Right atrium auricular region (tissue), 2 donors: Measurements from ENCODE around the gene AGXT2. TPM values are rescaled to one million over a fixed set of nuclear protein-coding genes. Genes with fewer than 3 reads are reported as not detected.

ENCODE experiments used
- DNase-seq: peaks from one replicate; pipeline ENCODE4 v3.0.0-alpha.2; 2019; ENCODE audit warnings: low spot score
- H3K27ac ChIP-seq, 2 donors: fragments of 200-600 bp; sonication (generic); 1 replicate in 1 of 2; 2 replicates in 1 of 2; pipeline ENCODE4 v1.5.1; 2016 to 2019
- H3K27me3 ChIP-seq, 2 donors: fragments of 200-600 bp; sonication (generic); one replicate each; pipeline versions ENCODE4 v1.5.1 to v1.6.0; 2017 to 2019
- H3K36me3 ChIP-seq: fragments of 200-600 bp; sonication (generic); one replicate; pipeline ENCODE4 v1.5.1; 2016
- H3K4me1 ChIP-seq, 2 donors: fragments of 200-600 bp; sonication (generic); one replicate each; pipeline versions ENCODE4 v1.5.1 to v1.6.0; 2017 to 2019
- H3K4me3 ChIP-seq, 2 donors: fragments of 200-600 bp; sonication (generic); 1 replicate in 1 of 2; 2 replicates in 1 of 2; pipeline ENCODE4 v1.5.1; 2017 to 2019; ENCODE audit warnings: mild to moderate bottlenecking in 1 of 2, moderate library complexity in 1 of 2
- H3K9me3 ChIP-seq, 2 donors: fragments of 200-600 bp; sonication (generic); one replicate each; pipeline ENCODE4 v1.5.1; 2019
- CTCF ChIP-seq, 2 donors: fragments of 200-600 bp; sonication (generic); IDR thresholded peaks; one replicate each; pipeline ENCODE4 v1.5.1; 2019; ENCODE audit warnings: antibody characterized with exemption in 2 of 2
- total RNA-seq, 2 donors: library from RNA; depleted of rRNA; stranded (reverse); fragments of >200 nt; gene quantifications; one replicate each; pipeline ENCODE4 v1.1.0, GENCODE V29; 2016

The AGXT2 gene
- total RNA-seq, 2 donors from 2014 or later = not detected

DNA sequence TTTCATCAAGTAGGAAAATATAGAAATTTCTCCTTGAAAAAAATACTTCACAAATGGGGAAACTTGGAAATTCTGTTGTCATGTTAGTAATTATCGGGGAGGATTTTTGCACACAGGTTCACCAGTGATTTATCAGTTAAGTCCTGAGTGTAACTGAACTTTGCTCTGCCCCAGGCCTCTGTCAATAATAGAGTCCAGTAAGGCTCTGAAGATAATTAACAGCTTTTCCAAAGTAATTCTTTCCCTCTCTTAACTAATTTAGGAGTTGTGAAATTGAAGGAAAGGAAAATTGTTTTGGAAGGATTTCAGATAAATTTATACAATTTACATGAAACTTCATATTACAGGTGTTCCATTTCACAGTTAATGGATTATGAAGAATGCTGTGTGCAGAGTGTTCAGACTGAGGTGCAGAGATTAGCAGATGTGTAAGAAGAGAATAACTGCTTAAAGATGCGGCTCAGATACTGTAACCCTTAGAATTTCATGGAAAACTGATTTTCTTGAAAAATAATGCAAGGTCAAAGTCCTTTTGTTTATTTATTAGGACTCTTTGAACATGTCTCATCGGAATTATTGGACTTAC, 2.9 kb upstream of the AGXT2 start:
- H3K4me1 ChIP-seq = no peaks in the 10 kb centered on the region
- no peaks in the 10 kb centered on the region for H3K36me3 ChIP-seq
- H3K9me3 ChIP-seq = no peaks in the 10 kb centered on the region
- DNase-seq = no peak
- TF ChIP-seq CTCF (IDR thresholded peaks at IDR 0.05) = no peak
- H3K27ac ChIP-seq = no peak overlapping the region
- H3K4me3 ChIP-seq = no peak overlapping the region
- H3K27me3 ChIP-seq = no peaks in the 10 kb centered on the region

DNA sequence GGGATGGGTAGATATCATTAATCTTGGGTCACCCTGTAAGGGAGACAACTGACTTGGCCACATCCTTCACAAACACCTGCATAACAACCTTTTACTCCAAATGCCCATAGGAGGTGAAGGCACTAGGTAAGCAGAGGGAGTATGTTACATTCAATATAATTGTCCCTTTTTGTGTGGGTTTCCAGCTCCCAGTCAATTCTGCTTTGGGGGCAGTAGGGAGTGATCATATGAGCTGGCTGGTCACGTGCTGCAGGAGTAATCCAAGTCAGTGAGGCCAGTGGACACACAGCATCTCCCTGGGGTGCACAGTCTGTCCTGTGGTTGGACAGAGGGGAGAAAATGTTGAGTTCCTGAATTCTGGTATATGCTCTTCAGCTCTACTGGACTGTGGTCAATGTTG, 1.2 kb upstream of the AGXT2 start:
- H3K4me3 ChIP-seq = no peak overlapping the region
- H3K36me3 ChIP-seq = no peaks in the 10 kb centered on the region
- no peak overlapping the region for H3K27ac ChIP-seq
- TF ChIP-seq CTCF (IDR thresholded peaks at IDR 0.05) = no peak
- no peak for DNase-seq
- H3K4me1 ChIP-seq = no peaks in the 10 kb centered on the region
- H3K27me3 ChIP-seq = no peaks in the 10 kb centered on the region
- no peaks in the 10 kb centered on the region for H3K9me3 ChIP-seq

DNA sequence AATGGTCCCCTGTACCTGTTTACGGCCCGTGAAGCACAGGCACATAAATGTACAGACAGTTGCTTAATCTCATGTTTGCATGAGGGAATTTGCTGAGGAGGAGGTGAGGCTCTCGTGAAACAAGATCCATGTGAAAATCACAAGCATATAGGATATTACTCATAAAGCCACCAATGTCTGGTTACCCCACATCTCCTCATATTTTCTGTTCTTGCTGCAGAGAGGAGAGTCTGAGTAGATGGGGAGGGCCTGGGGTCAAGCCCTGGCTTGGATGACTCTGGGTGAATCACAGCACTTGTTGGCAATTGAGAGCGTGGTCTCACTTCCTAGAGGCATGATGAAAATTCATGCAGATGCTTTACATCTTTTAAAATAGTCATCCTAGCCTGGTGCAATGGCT, 975 bp downstream of the AGXT2 start:
- Histone ChIP-seq H3K27me3 (no peaks in the 10 kb centered on the region), H3K36me3 (no peaks in the 10 kb centered on the region), H3K4me3 (no peak overlapping the region), H3K4me1 (no peaks in the 10 kb centered on the region), H3K9me3 (no peaks in the 10 kb centered on the region), H3K27ac (no peak overlapping the region)
- TF ChIP-seq CTCF (IDR thresholded peaks at IDR 0.05) = no peak
- DNase-seq = no peak

GRCh38 chr5:35045280-35045679, 2.5 kb downstream of the AGXT2 start:
- H3K9me3 ChIP-seq = no peaks in the 10 kb centered on the region
- H3K36me3 ChIP-seq = no peaks in the 10 kb centered on the region
- no peak for TF ChIP-seq CTCF (IDR thresholded peaks at IDR 0.05)
- H3K4me1 ChIP-seq = no peaks in the 10 kb centered on the region
- H3K4me3 ChIP-seq = no peak overlapping the region
- H3K27ac ChIP-seq = no peak overlapping the region
- no peaks in the 10 kb centered on the region for H3K27me3 ChIP-seq
- DNase-seq = no peak

GRCh38 chr5:35044649-35045048, 3.1 kb downstream of the AGXT2 start:
- TF ChIP-seq CTCF (IDR thresholded peaks at IDR 0.05) = no peak
- H3K4me1 ChIP-seq = no peaks in the 10 kb centered on the region
- no peaks in the 10 kb centered on the region for H3K9me3 ChIP-seq
- H3K36me3 ChIP-seq = no peaks in the 10 kb centered on the region
- DNase-seq = no peak
- H3K27ac ChIP-seq = no peak overlapping the region
- H3K27me3 ChIP-seq = no peaks in the 10 kb centered on the region
- H3K4me3 ChIP-seq = no peak overlapping the region

GRCh38 chr5:35042781-35043180, 5.0 kb downstream of the AGXT2 start:
- Histone ChIP-seq H3K27ac (no peak overlapping the region), H3K36me3 (no peaks in the 10 kb centered on the region), H3K9me3 (no peaks in the 10 kb centered on the region), H3K4me1 (peaks cover 0 to 4% of the 10 kb centered on the region in 2 donors), H3K4me3 (no peak overlapping the region), H3K27me3 (no peaks in the 10 kb centered on the region)
- TF ChIP-seq CTCF (IDR thresholded peaks at IDR 0.05) = no peak
- DNase-seq = no peak
